AG04450 (cell line): ENCODE measurements around the gene TBX2. TPM values are rescaled to one million over a fixed set of nuclear protein-coding genes. Genes with fewer than 3 reads are reported as not detected.

Experiments
- CTCF ChIA-PET: fragments of 300-600, 350-600 bp; formaldehyde crosslinking; extraction: SDS; loops from one replicate; lab custom pipeline; 2022; ENCODE audit warnings: antibody characterized with exemption, inconsistent platforms; lab: Charles Lee
- POLR2A ChIA-PET: fragments of 350-600 bp; formaldehyde crosslinking; extraction: SDS; loops from one replicate; lab custom pipeline; 2021; ENCODE audit warnings: antibody characterized with exemption, inconsistent platforms; lab: Yijun Ruan, JAX
- DNase-seq: peaks from one replicate; pipeline ENCODE4 v3.0.0-alpha.2; 2011; ENCODE audit warnings: low read depth, low spot score
- H3K27ac ChIP-seq: one replicate; pipeline ENCODE4 v1.5.1; 2012; ENCODE audit warnings: low read depth, low read length, control low read depth
- H3K27me3 ChIP-seq: one replicate; pipeline ENCODE4 v1.6.0; 2012; ENCODE audit warnings: low read length; ENCODE audit not compliant: control insufficient read depth, insufficient read depth
- H3K4me3 ChIP-seq: 2 replicates; pipeline ENCODE4 v1.5.1; 2011; ENCODE audit warnings: mild to moderate bottlenecking, low read depth, low read length, control low read depth
- H3K9me3 ChIP-seq: 2 replicates; pipeline ENCODE4 v1.5.1; 2012; ENCODE audit warnings: low read length; ENCODE audit not compliant: control insufficient read depth, insufficient read depth
- CTCF ChIP-seq: IDR thresholded peaks from 2 replicates; pipeline ENCODE4 v1.5.1; 2011; ENCODE audit warnings: low read depth, low read length, control low read depth, inconsistent platforms
- polyA plus RNA-seq: library from polyadenylated mRNA; depleted of rRNA; stranded (reverse); fragments of >200 nt; gene quantifications from 2 replicates; pipeline ENCODE4 v1.2.3, GENCODE V29; 2011

Gene TBX2
- polyA plus RNA-seq, 1 experiment, result 18.3 TPM

- no peaks in the 10 kb centered on the region for H3K27me3 ChIP-seq
- POLR2A ChIA-PET, result no interaction called here
- H3K27ac ChIP-seq, result no peak overlapping the region
- no peak overlapping the region for H3K4me3 ChIP-seq
- DNase-seq, result no peak
- no peak for TF ChIP-seq CTCF
- CTCF ChIA-PET, result interaction anchor here (1.3 kb wide), 1 partner anchor 25 kb away, joined by 4 read pairs; no protein-coding TSS in a partner anchor
- peaks cover 7% of the 10 kb centered on the region; the same call in 1 of the 2 replicates for H3K9me3 ChIP-seq
These were observed 35.2 kb upstream of the TBX2 start for GRCh38 chr17:61364463-61364846.

DNA sequence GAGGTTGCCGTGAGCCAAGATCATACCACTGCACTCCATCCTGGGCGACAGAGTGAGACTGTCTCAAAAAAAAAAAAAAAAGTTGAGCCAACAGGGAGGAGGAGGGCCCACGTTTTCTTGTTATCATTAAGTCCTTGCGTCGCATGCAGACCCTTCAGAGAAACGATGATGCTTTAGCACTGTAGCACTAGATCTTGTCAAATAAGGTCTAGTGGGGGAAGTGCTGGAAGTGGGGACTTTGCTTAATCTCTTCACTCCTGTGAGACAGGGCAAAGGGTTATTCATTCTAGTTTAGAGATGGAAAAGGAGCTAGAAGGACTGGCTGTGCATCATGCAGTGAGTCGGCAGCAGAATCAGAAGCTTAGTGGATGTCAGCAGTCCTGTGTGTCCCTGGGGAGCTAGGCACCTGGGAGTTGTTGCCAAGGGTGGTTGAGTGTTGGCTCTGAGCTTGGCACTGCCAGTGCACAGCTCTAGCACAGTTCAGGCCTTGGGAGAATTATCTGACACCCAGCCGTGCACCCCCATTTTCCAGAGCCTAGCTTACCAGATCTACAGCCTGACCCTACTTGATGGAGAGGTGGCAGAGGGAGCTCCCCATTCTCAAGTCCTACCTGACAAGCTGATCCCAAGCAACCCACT is 33.4 kb upstream of the TBX2 start:
- Histone ChIP-seq H3K27ac (no peak overlapping the region), H3K4me3 (no peak overlapping the region), H3K9me3 (peaks cover 7% of the 10 kb centered on the region; the same call in 1 of the 2 replicates), H3K27me3 (no peaks in the 10 kb centered on the region)
- no peak for DNase-seq
- CTCF ChIA-PET, result no interaction called here
- POLR2A ChIA-PET, result no interaction called here
- no peak for TF ChIP-seq CTCF

DNA sequence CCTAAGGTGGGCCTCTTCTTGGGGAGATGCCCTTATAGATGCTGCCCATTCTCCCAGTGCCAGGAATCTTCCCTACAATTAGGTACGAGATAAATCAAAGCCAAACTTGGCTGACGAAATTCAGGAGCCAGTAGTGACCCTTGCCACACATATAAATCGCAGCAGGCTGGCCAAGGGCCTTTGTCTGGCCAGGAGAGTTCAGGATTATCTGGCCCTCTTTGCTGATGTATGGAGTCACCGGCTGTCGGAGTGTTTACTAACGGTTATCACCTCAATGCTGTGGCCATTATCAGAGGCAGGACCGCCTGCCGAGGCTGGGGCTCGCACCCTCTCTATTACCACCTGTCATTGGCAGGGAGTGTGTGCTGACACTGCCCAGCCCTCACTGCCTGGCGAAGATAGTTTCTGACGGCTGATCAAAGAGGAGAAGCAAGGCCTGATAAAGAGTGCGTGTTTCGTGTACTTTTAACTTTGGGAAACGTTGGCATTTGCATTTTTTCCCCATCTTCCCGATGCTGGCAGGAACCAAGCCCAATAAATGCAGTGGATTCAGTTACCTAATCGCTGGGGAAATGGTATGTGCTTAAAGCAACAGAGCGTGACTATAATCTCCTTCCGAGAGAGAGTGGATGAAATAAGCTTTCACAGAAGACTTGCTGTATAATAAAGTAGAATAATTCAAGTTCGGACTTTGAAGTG is 32.8 kb upstream of the TBX2 start:
- POLR2A ChIA-PET, result no interaction called here
- CTCF ChIA-PET, result no interaction called here
- Histone ChIP-seq H3K9me3 (peaks cover 6% of the 10 kb centered on the region; the same call in 1 of the 2 replicates), H3K4me3 (no peak overlapping the region), H3K27ac (no peak overlapping the region), H3K27me3 (no peaks in the 10 kb centered on the region)
- no peak for TF ChIP-seq CTCF
- DNase-seq, result no peak

DNA sequence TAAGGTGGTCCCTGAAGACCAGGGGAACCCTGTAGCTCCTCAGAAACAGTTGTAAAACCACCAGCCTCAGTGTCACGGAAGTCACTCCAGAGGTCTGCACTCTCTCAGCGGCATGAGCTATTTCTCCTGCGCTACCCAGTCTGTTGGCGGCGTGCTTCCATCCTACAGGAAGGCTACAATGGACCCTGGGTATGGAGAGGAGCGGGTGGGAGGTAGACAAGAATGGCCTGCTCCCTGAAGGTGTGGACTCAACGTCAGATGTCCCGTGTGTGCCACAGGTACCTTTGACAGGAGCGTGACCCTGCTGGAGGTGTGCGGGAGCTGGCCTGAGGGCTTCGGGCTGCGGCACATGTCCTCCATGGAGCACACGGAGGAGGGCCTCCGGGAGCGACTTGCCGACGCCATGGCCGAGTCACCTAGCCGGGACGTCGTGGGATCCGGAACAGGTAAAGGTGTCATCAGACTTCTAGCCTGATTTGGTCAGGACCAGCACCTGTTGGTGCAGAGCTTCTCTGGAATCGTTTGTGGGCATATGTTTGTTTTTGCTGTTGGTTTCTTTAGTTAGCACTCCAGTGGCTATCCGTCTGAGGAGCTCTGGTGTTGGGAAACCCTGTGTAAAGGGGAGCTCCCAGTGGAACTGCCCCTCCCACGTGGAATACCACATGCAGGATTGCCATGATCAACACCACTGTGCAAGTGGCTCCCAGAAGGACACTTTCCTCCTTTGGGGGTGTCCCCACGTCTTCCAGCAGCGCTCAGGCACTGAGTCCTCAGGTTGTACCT is 31.4 kb upstream of the TBX2 start:
- ChIA-PET POLR2A (interaction anchor here (1.1 kb wide), 1 partner anchor 17 kb away, joined by 3 read pairs; no protein-coding TSS in a partner anchor), CTCF (interaction anchor here (1.3 kb wide), 1 partner anchor 22 kb away, joined by 4 read pairs; no protein-coding TSS in a partner anchor)
- no peak for DNase-seq

More for the DNA sequence above, 31.4 kb upstream of the TBX2 start:
- no peak overlapping the region for H3K27ac ChIP-seq
- no peak for TF ChIP-seq CTCF
- no peaks in the 10 kb centered on the region for H3K27me3 ChIP-seq
- no peak overlapping the region for H3K4me3 ChIP-seq
- H3K9me3 ChIP-seq, result no peaks in the 10 kb centered on the region
